Heart left ventricle (tissue), 13 donors: ENCODE data around the gene BRD8.

ENCODE experiments used
- POLR2A ChIP-seq, 2 donors: fragments of 450-650 bp; IDR thresholded peaks; one replicate each; pipeline ENCODE4 v1.6.1; 2017; ENCODE audit warnings: antibody characterized with exemption in 2 of 2, mild to moderate bottlenecking in 2 of 2, moderate library complexity in 2 of 2
- TF ChIP-seq, protein P1 (sequence below), 12 donors: fragments of 200-600 bp; sonication (generic) in 4 of 12; IDR thresholded peaks; one replicate each; pipeline versions ENCODE4 v1.5.0 to v1.8.0; 2018 to 2022; ENCODE audit warnings: antibody characterized with exemption in 12 of 12, mild to moderate bottlenecking in 5 of 12
- donor health status: ischemic (EF 13 %, LVEDD 7.1; RV severe dilation, severe dysfunction).
- donor health status: DM: no; HTN: yes; CAD: no.
- donor health status: DM: no; HTN: no; CAD: no.
- donor health status: ischemic (EF 25% LVEDD 6.9; RV normal size, moderate dysfunction).
- donor health status: ischemic (EF 25% LVEDD 5.7; RV mildly dilated, moderate dysfunction).
- donor health status: ischemic (EF 35%, LVEDD 5.7; RV mildly dilated, moderate dysfunction).
- donor health status: nonischemic (EF 11% LVEDD 7.7; RV severe dilation, severe dysfunction).
- donor health status: DM: yes; HTN: yes; CAD: no.
- donor health status: PGD.
- donor health status: ischemic (EF 29% LVEDD 5.4; RV normal size, mild dysfunction).
- donor health status: nonischemic (EF 23%, LVEDD 6.1; RV moderate dilation, normal function).

DNA sequence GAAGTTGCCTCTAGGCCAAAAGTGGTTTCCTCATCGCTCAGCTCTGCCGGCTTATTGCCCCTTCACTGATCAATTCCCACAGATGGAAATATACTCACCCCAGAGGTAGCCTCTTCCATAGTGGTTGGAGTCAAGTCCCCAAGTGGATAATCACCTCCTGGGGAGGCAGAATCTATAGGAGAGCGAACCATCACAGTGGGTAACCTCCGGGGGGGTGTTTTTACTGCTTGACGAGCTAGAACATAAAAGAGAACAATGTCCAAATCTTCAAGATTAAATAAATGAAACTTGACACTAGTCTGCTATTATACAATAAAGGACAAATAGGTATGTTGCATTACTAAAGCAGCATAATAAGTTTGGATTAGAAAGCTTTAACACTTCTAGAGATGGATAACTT lies 9.3 kb downstream of the BRD8 start:
- TF ChIP-seq, protein P1, sequence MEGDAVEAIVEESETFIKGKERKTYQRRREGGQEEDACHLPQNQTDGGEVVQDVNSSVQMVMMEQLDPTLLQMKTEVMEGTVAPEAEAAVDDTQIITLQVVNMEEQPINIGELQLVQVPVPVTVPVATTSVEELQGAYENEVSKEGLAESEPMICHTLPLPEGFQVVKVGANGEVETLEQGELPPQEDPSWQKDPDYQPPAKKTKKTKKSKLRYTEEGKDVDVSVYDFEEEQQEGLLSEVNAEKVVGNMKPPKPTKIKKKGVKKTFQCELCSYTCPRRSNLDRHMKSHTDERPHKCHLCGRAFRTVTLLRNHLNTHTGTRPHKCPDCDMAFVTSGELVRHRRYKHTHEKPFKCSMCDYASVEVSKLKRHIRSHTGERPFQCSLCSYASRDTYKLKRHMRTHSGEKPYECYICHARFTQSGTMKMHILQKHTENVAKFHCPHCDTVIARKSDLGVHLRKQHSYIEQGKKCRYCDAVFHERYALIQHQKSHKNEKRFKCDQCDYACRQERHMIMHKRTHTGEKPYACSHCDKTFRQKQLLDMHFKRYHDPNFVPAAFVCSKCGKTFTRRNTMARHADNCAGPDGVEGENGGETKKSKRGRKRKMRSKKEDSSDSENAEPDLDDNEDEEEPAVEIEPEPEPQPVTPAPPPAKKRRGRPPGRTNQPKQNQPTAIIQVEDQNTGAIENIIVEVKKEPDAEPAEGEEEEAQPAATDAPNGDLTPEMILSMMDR (IDR thresholded peaks at IDR 0.05) = no peak
- no peak for TF ChIP-seq POLR2A (IDR thresholded peaks at IDR 0.05)
